ENCODE data around the gene SEMA4D.

SEMA4D gene

DNA sequence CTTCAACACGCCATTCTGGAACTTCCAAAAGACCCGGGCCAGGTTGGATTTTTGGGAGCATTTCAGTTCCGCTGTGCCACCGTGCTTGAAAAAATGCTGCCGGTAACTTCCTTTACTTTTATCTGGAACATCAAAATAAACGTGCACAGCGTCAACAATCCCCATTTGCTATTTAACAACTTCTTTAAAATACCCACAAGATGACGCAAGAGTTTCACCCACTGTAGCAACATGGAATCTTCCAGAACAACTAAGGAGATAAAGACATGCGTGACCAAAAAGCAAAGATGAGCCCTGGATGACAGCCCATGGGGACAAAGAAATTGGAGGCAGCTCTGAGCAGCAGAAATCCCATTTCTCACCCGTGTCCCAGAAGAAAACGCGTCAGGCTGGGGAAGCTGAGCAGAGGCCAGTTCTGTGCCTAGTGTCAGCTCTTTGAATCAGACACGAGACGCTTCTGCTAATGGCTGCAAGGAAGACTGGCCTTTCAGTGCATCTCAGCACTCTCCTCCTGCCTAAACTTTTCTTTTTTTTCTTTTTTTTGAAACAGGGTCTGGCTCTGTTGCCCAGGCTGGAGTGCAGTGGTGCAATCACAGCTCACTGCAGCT lies 118.3 kb downstream of the SEMA4D start:
- Mint-ChIP-seq H3K4me1 (peaks cover 71% of the 10 kb centered on the region), H3K9me3 (no peaks in the 10 kb centered on the region), H3K36me3 (ENCODE audit: low read depth) (peaks cover 47% of the 10 kb centered on the region), H3K27ac (no peak overlapping the region), H3K4me3 (no peak overlapping the region), H3K27me3 (ENCODE audit: low read depth, poor library complexity) (peaks cover 7% of the 10 kb centered on the region)
- DNase-seq = no peak
- TF ChIP-seq CTCF (IDR thresholded peaks at IDR 0.05) = no peak

GRCh38 chr9:89379031-89379430 lies 118.9 kb downstream of the SEMA4D start:
- Mint-ChIP-seq H3K27me3 (ENCODE audit: low read depth, poor library complexity) (peaks cover 7% of the 10 kb centered on the region), H3K4me1 (peaks cover 67% of the 10 kb centered on the region), H3K4me3 (no peak overlapping the region), H3K9me3 (no peaks in the 10 kb centered on the region), H3K36me3 (ENCODE audit: low read depth) (peaks cover 43% of the 10 kb centered on the region), H3K27ac (peak overlapping the region; percentile 33)
- DNase-seq = no peak
- TF ChIP-seq CTCF (IDR thresholded peaks at IDR 0.05) = no peak

- no peaks in the 10 kb centered on the region for H3K9me3 Mint-ChIP-seq
- DNase-seq = no peak
- peak overlapping the region; percentile 33 for H3K27ac Mint-ChIP-seq
- peaks cover 7% of the 10 kb centered on the region for H3K27me3 Mint-ChIP-seq (ENCODE audit: low read depth, poor library complexity)
- H3K36me3 Mint-ChIP-seq (ENCODE audit: low read depth) = peaks cover 38% of the 10 kb centered on the region
- no peak overlapping the region for H3K4me3 Mint-ChIP-seq
- no peak for TF ChIP-seq CTCF (IDR thresholded peaks at IDR 0.05)
- H3K4me1 Mint-ChIP-seq = peaks cover 62% of the 10 kb centered on the region
Measured at GRCh38 chr9:89378541-89378940, 119.4 kb downstream of the SEMA4D start.

DNA sequence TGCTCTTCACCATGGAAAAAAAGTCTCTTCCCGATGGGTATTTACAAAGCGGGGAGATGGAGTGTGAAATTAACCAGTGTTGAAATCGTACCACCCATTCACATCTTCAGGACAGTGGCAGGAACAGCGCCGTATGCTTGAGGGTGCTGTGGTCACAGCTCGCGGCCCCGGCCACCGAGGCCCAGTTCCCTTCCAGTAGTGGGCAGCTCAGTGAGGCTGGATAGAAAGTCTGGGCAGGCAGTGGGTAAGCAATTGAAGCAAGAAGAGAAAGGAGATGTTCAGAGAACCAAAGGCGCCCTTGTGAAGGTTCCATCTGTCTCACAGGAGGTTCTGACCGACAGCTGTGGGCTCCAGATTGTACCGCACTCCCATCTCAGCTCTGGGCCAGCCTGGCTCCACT lies 120.5 kb downstream of the SEMA4D start:
- DNase-seq = no peak
- H3K4me3 Mint-ChIP-seq = no peak overlapping the region
- H3K27me3 Mint-ChIP-seq (ENCODE audit: low read depth, poor library complexity) = no peaks in the 10 kb centered on the region
- H3K9me3 Mint-ChIP-seq = no peaks in the 10 kb centered on the region
- peak overlapping the region; percentile 54 for H3K27ac Mint-ChIP-seq
- H3K36me3 Mint-ChIP-seq (ENCODE audit: low read depth) = peaks cover 33% of the 10 kb centered on the region
- H3K4me1 Mint-ChIP-seq = peaks cover 53% of the 10 kb centered on the region
- no peak for TF ChIP-seq CTCF (IDR thresholded peaks at IDR 0.05)

- no peak for TF ChIP-seq CTCF (IDR thresholded peaks at IDR 0.05)
- H3K36me3 Mint-ChIP-seq (ENCODE audit: low read depth) = peaks cover 33% of the 10 kb centered on the region
- no peak for DNase-seq
- peaks cover 48% of the 10 kb centered on the region for H3K4me1 Mint-ChIP-seq
- H3K4me3 Mint-ChIP-seq = no peak overlapping the region
- H3K27me3 Mint-ChIP-seq (ENCODE audit: low read depth, poor library complexity) = no peaks in the 10 kb centered on the region
- H3K27ac Mint-ChIP-seq = no peak overlapping the region
- H3K9me3 Mint-ChIP-seq = no peaks in the 10 kb centered on the region
Measured at GRCh38 chr9:89376741-89377351, 121.1 kb downstream of the SEMA4D start.

GRCh38 chr9:89376286-89376685 lies 121.6 kb downstream of the SEMA4D start:
- peaks cover 42% of the 10 kb centered on the region for H3K4me1 Mint-ChIP-seq
- H3K9me3 Mint-ChIP-seq = no peaks in the 10 kb centered on the region
- no peak overlapping the region for H3K4me3 Mint-ChIP-seq
- H3K36me3 Mint-ChIP-seq (ENCODE audit: low read depth) = peaks cover 33% of the 10 kb centered on the region
- H3K27me3 Mint-ChIP-seq (ENCODE audit: low read depth, poor library complexity) = no peaks in the 10 kb centered on the region
- H3K27ac Mint-ChIP-seq = peak overlapping the region; percentile 94
- no peak for DNase-seq
- no peak for TF ChIP-seq CTCF (IDR thresholded peaks at IDR 0.05)

Data from nephron progenitor cell (in vitro differentiated cells).